ENCODE results near the gene HTRA3. TPM values are rescaled to one million over a fixed set of nuclear protein-coding genes. Genes with fewer than 3 reads are reported as not detected.

HTRA3 gene
- total and polyA plus RNA-seq, 4 experiments from 2014 or later: not detected

- no peak overlapping the region for H3K27ac Mint-ChIP-seq
Measured at GRCh38 chr4:8301851-8302730, 32.5 kb downstream of the HTRA3 start.

GRCh38 chr4:8303081-8303480 is 33.5 kb downstream of the HTRA3 start:
- Mint-ChIP-seq H3K27ac (no peak overlapping the region), H3K9me3 (peaks cover 0 to 10% (median 6%) of the 10 kb centered on the region in 8 donors), H3K4me1 (no peaks in the 10 kb centered on the region), H3K36me3 (no peaks in the 10 kb centered on the region), H3K27me3 (peaks cover 6 to 12% of the 10 kb centered on the region in 2 donors), H3K4me3 (no peak overlapping the region)
- no peak for DNase-seq
- Histone ChIP-seq H3K27me3 (ENCODE audit: insufficient read depth, low read length) (no peaks in the 10 kb centered on the region), H3K9me3 (ENCODE audit: control insufficient read depth in 1 of 2, low read length in 2 of 2) (no peaks in the 10 kb centered on the region), H3K27ac (ENCODE audit: low read depth, low read length) (no peak overlapping the region), H3K4me1 (ENCODE audit: insufficient read depth, low read length) (no peaks in the 10 kb centered on the region), H3K36me3 (ENCODE audit: insufficient read depth, low read length) (no peaks in the 10 kb centered on the region), H3K4me3 (ENCODE audit: low read length in 2 of 2) (no peak overlapping the region)
- intact Hi-C loops (cut with micrococcal nuclease): no loop called here
- CTCF ChIA-PET (ENCODE audit: partially characterized antibody): no interaction called here
- POLR2A ChIA-PET (ENCODE audit: partially characterized antibody): no interaction called here

More at GRCh38 chr4:8301851-8302730, 32.5 kb downstream of the HTRA3 start:
- intact Hi-C loops (cut with micrococcal nuclease): no loop called here
- H3K27ac ChIP-seq (ENCODE audit: low read depth, low read length): no peak overlapping the region
- no peaks in the 10 kb centered on the region for H3K4me1 Mint-ChIP-seq
- H3K4me3 Mint-ChIP-seq: no peak overlapping the region
- H3K27me3 ChIP-seq (ENCODE audit: insufficient read depth, low read length): no peaks in the 10 kb centered on the region
- peaks cover 0 to 10% (median 6%) of the 10 kb centered on the region in 8 donors for H3K9me3 Mint-ChIP-seq
- H3K27me3 Mint-ChIP-seq: peaks cover 6 to 10% of the 10 kb centered on the region in 2 donors
- no peak for DNase-seq
- H3K36me3 Mint-ChIP-seq: no peaks in the 10 kb centered on the region
- POLR2A ChIA-PET (ENCODE audit: partially characterized antibody): no interaction called here
- CTCF ChIA-PET (ENCODE audit: partially characterized antibody): interaction anchor here (1.0 kb wide), 1 partner anchor 9 kb away, joined by 3 read pairs; no protein-coding TSS in a partner anchor
- H3K9me3 ChIP-seq (ENCODE audit: control insufficient read depth in 1 of 2, low read length in 2 of 2): no peaks in the 10 kb centered on the region
- H3K4me3 ChIP-seq (ENCODE audit: low read length in 2 of 2): no peak overlapping the region
- H3K36me3 ChIP-seq (ENCODE audit: insufficient read depth, low read length): no peaks in the 10 kb centered on the region
- no peaks in the 10 kb centered on the region for H3K4me1 ChIP-seq (ENCODE audit: insufficient read depth, low read length)

- Histone ChIP-seq H3K9me3 (ENCODE audit: control insufficient read depth in 1 of 2, low read length in 2 of 2) (no peaks in the 10 kb centered on the region), H3K27ac (ENCODE audit: low read depth, low read length) (no peak overlapping the region), H3K36me3 (ENCODE audit: insufficient read depth, low read length) (no peaks in the 10 kb centered on the region), H3K4me1 (ENCODE audit: insufficient read depth, low read length) (no peaks in the 10 kb centered on the region), H3K27me3 (ENCODE audit: insufficient read depth, low read length) (no peaks in the 10 kb centered on the region), H3K4me3 (ENCODE audit: low read length in 2 of 2) (no peak overlapping the region)
- Mint-ChIP-seq H3K4me3 (no peak overlapping the region), H3K4me1 (no peaks in the 10 kb centered on the region), H3K27ac (no peak overlapping the region), H3K9me3 (peaks cover 0 to 10% (median 6%) of the 10 kb centered on the region in 8 donors), H3K27me3 (peaks cover 6 to 11% of the 10 kb centered on the region in 2 donors), H3K36me3 (no peaks in the 10 kb centered on the region)
- ChIA-PET POLR2A (ENCODE audit: partially characterized antibody) (no interaction called here), CTCF (ENCODE audit: partially characterized antibody) (interaction anchor here (1.0 kb wide), 1 partner anchor 10 kb away, joined by 3 read pairs; no protein-coding TSS in a partner anchor)
- intact Hi-C loops (cut with micrococcal nuclease): no loop called here
- no peak for DNase-seq
Measured at GRCh38 chr4:8303485-8304281, 34.1 kb downstream of the HTRA3 start.

- H3K27ac Mint-ChIP-seq: no peak overlapping the region
- H3K9me3 Mint-ChIP-seq: peaks cover 0 to 10% (median 5%) of the 10 kb centered on the region in 8 donors
- H3K36me3 ChIP-seq (ENCODE audit: insufficient read depth, low read length): no peaks in the 10 kb centered on the region
- no peak overlapping the region for H3K4me3 Mint-ChIP-seq
- H3K36me3 Mint-ChIP-seq: no peaks in the 10 kb centered on the region
- H3K27me3 Mint-ChIP-seq: peaks cover 7 to 16% of the 10 kb centered on the region in 2 donors
- H3K4me1 ChIP-seq (ENCODE audit: insufficient read depth, low read length): no peaks in the 10 kb centered on the region
- DNase-seq: no peak
- intact Hi-C loops (cut with micrococcal nuclease): no loop called here
- no peaks in the 10 kb centered on the region for H3K27me3 ChIP-seq (ENCODE audit: insufficient read depth, low read length)
- H3K4me1 Mint-ChIP-seq: no peaks in the 10 kb centered on the region
- POLR2A ChIA-PET (ENCODE audit: partially characterized antibody): no interaction called here
- H3K9me3 ChIP-seq (ENCODE audit: control insufficient read depth in 1 of 2, low read length in 2 of 2): no peaks in the 10 kb centered on the region
- no peak overlapping the region for H3K4me3 ChIP-seq (ENCODE audit: low read length in 2 of 2)
- no peak overlapping the region for H3K27ac ChIP-seq (ENCODE audit: low read depth, low read length)
- CTCF ChIA-PET (ENCODE audit: partially characterized antibody): no interaction called here
Measured at GRCh38 chr4:8304827-8305695, 35.5 kb downstream of the HTRA3 start.

GRCh38 chr4:8305851-8306471 is 36.4 kb downstream of the HTRA3 start:
- Histone ChIP-seq H3K36me3 (ENCODE audit: insufficient read depth, low read length) (no peaks in the 10 kb centered on the region), H3K4me1 (ENCODE audit: insufficient read depth, low read length) (no peaks in the 10 kb centered on the region), H3K4me3 (ENCODE audit: low read length in 2 of 2) (no peak overlapping the region), H3K27ac (ENCODE audit: low read depth, low read length) (no peak overlapping the region), H3K9me3 (ENCODE audit: control insufficient read depth in 1 of 2, low read length in 2 of 2) (no peaks in the 10 kb centered on the region), H3K27me3 (ENCODE audit: insufficient read depth, low read length) (no peaks in the 10 kb centered on the region)
- H3K9me3 Mint-ChIP-seq: peaks cover 0 to 6% (median under 1%) of the 10 kb centered on the region in 8 donors
- ChIA-PET CTCF (ENCODE audit: partially characterized antibody) (no interaction called here), POLR2A (ENCODE audit: partially characterized antibody) (no interaction called here)
- DNase-seq: no peak
- no peaks in the 10 kb centered on the region for H3K4me1 Mint-ChIP-seq
- peaks cover 10 to 16% of the 10 kb centered on the region in 2 donors for H3K27me3 Mint-ChIP-seq
- intact Hi-C loops (cut with micrococcal nuclease): no loop called here
- H3K36me3 Mint-ChIP-seq: no peaks in the 10 kb centered on the region
- H3K4me3 Mint-ChIP-seq: no peak overlapping the region
- H3K27ac Mint-ChIP-seq: no peak overlapping the region

- Mint-ChIP-seq H3K27ac (no peak overlapping the region), H3K36me3 (no peaks in the 10 kb centered on the region), H3K9me3 (peaks cover 0 to 3% (median 0%) of the 10 kb centered on the region in 8 donors), H3K27me3 (peaks cover 10 to 16% of the 10 kb centered on the region in 2 donors), H3K4me3 (no peak overlapping the region), H3K4me1 (no peaks in the 10 kb centered on the region)
- Histone ChIP-seq H3K4me1 (ENCODE audit: insufficient read depth, low read length) (no peaks in the 10 kb centered on the region), H3K9me3 (ENCODE audit: control insufficient read depth in 1 of 2, low read length in 2 of 2) (no peaks in the 10 kb centered on the region), H3K27ac (ENCODE audit: low read depth, low read length) (no peak overlapping the region), H3K4me3 (ENCODE audit: low read length in 2 of 2) (no peak overlapping the region), H3K36me3 (ENCODE audit: insufficient read depth, low read length) (no peaks in the 10 kb centered on the region), H3K27me3 (ENCODE audit: insufficient read depth, low read length) (no peaks in the 10 kb centered on the region)
- POLR2A ChIA-PET (ENCODE audit: partially characterized antibody): no interaction called here
- intact Hi-C loops (cut with micrococcal nuclease): no loop called here
- CTCF ChIA-PET (ENCODE audit: partially characterized antibody): no interaction called here
- no peak for DNase-seq
Measured at GRCh38 chr4:8306511-8307021, 37.0 kb downstream of the HTRA3 start.
